ENCODE data around the gene IFNAR2.

GRCh38 chr21:33259428-33259827, 29.7 kb downstream of the IFNAR2 start:
- TF ChIP-seq CTCF (IDR thresholded peaks at IDR 0.05; ENCODE audit: poor library complexity, severe bottlenecking), result no peak
- no peak for TF ChIP-seq EZH2 (IDR thresholded peaks at IDR 0.05; ENCODE audit: borderline replicate concordance, insufficient read depth, low read length, poor library complexity, severe bottlenecking)

Data from neural cell (in vitro differentiated cells).